ENCODE results near the gene WDR87.
"Not testable (repeated sequence)": the region's sequence is repeated elsewhere in the genome, so short reads cannot be mapped to it uniquely, and the experiment has no call there.

The WDR87 gene

DNA sequence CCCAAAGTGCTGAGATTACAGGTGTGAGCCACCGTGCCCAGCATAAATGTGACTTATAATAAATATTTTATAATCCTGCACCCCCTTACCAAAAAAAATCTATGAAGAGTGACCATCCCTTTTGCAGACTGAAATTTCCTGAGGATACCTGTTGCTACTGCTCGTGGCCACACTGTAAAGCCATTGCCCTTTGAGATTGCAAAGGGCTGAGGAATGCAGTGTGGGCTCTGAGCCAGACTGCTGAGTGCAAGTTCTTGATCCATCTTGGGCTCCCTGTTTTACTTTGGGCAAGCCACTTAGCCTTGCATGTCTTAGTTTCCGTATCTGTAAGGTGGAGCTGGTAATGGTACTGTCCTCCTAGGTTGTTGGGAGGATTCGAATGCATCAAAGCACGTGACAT, 24.0 kb upstream of the WDR87 start:
- DNase-seq = no peak

GRCh38 chr19:37929355-37929923, 23.0 kb upstream of the WDR87 start:
- DNase-seq = no peak

- no peak for DNase-seq
Measured at GRCh38 chr19:37928527-37929286, 22.3 kb upstream of the WDR87 start.

- DNase-seq = no peak
Measured at GRCh38 chr19:37926711-37927110, 20.3 kb upstream of the WDR87 start.

GRCh38 chr19:37926255-37926654, 19.9 kb upstream of the WDR87 start:
- no peak for DNase-seq

GRCh38 chr19:37925212-37925611, 18.8 kb upstream of the WDR87 start:
- DNase-seq = no peak

- DNase-seq = not testable (repeated sequence)
Measured at GRCh38 chr19:37924573-37924972, 18.2 kb upstream of the WDR87 start.

DNA sequence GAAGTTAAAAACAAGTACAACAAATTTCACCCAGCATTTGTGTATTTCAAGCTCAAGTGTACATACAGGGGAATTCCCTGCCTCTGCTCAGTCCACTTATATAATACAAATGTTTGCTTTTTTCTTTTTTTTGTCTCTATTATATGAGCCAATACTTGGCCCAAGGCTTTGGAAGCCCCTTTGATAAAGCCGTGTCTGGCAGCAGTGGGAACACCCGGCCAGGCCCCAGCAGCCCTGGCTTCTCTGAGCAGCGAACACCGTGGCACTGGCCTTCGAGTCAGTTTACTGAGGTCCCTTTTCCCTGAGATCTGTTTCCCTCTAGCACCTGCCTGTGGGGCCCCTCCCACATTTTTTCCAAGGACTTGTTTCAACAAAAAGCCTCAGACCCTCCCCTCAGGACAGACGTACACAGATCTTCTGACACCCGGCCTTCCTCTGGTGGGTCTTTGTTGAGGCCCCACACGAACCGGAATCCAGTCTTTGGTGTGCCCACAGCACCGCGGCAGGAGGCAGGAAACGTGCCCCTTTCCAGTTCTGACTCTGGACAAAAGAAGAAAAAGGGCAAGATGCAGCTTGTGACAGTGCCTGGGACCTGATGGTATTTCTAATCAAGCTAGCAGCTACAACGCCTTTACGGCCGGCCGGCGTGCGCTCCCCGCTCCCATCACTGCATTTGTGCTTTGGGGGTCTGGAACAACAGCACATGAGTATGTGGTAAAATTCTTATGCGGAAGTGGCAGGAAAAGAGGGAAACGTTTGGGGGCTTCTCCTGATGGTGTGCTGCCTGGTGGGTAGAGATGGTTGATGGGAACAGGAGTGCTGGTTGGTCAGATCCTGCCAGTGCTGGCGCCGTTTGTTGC, 14.4 kb upstream of the WDR87 start:
- no peak for DNase-seq

DNA sequence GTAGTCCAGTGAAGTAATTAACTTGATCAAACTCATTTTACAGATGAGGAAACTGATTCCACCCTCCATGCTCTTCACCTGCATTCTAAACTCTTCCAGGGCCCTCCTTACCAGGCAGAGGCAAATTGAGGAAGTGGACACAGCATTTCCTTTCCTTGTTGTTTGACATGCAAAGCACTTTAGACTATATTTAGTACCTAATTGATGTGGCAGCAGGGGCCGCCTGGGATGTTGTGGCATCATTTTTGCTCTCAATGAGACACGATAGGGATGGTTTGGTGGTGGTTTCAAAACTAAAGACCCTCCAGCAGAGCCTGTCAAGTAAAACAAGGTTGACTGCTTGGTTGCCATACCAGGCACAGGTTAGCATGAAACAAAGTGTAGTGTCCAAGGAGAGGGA, 8.5 kb upstream of the WDR87 start:
- no peak for DNase-seq

DNA sequence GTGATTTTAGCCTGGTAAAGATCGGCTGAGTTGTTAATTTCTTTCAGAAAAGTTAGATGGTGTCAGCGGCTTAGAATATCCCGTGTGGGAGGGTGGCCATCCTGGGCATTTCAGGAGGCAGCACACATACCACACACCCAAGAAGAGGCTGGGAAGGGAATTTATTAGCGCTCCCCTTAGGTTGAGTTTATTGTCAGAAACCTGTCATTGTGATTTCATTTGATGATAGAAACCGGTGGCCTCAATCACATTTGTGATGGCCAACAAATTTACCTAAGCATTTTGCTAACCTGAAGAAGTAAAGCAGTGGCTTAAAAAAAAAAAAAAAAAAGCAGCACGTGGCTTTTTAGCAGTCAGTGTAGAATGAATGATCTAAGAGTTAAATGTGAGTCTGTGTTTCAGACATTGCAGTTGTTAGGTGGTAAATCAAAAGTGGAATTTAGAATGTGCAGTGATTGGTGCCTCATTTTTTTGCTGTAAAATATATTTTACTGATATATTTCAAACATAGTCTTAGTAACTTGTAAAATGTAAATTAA, 3.3 kb upstream of the WDR87 start:
- no peak for DNase-seq

DNA sequence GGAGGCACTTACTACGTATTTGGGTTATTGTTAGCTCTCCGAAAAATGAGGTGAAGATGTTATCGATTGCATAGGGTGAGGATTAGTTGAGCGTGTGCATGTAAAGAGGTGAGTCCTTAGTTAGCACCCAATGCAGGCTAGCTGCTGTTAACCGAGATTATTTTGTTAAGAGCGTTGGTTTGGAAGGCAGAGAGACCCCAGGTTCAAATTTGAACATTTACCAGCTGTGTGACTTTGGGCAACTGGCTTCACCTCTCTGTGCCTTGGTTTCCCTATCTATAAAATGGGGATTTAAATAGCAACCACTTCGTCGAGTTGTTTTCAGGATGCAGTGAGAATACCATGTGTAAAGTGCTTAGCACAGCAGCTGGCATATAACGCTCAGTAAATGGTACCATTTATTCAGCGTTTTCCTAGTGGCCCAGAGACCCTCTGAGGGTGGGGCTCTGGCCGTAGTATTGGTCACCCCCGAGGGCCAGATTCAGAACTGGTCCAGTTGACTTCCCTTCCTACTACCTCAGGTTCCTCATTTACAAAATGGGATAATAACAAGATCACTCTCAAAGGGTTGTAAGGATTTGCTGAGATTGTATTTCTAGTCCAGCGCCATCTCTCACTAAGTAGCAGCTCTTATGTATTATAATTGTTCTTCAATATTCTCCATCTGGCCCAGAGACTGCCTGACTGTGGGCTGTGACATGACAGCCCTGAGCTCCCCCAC, 1.5 kb upstream of the WDR87 start:
- no peak for DNase-seq

DNA sequence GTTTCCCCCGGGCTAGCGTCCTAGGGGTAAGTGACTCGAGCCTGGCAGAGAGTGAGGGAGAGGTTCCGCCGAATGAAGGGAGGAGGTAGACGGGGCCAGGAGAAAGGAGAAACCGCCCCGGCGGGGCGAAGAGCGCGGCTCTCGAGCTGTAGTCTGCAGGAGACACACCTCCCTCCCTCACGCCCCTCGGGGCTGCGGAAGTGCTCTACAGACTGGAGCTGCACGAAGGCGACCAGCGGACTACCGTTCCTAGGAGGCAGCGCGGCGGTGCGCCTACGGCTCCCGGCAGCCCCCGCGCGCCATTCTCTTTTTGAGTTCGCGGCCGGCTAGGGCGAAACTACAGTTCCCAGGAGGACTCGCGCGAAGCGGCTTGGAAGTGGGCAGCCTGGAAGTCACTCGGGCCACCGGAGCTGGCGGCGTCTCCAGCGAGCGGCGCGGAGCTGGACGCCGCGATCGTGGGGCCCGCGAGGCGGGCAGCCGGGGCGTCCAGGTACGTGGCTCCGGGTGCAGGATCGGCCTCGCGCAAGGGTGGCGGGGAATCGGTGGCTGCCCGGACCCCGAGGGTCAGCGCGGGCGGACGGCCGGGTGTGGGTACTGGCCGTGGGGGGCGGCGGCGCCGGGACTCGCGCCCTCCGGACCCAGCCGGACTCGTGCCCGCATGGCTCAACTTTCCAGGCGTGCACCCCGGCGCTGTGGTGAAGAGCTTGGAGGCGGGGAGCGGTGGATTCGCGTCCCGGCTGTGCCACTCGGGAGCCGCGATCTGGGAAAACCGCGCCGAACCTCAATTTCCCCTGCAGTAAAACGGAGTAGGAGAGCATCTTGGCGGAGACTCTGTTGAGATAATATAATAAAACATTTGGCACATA, 708 bp upstream of the WDR87 start, which contains the start of gene SIPA1L3:
TSS of gene SIPA1L3 (plus strand) at position 340 of the 866 bp plus-strand sequence. CDS start 174,358 bp downstream, outside the sequence.
- peak; percentile 96 for DNase-seq

GRCh38 chr19:37903096-37903495, 3.3 kb downstream of the WDR87 start:
- no peak for DNase-seq

DNA sequence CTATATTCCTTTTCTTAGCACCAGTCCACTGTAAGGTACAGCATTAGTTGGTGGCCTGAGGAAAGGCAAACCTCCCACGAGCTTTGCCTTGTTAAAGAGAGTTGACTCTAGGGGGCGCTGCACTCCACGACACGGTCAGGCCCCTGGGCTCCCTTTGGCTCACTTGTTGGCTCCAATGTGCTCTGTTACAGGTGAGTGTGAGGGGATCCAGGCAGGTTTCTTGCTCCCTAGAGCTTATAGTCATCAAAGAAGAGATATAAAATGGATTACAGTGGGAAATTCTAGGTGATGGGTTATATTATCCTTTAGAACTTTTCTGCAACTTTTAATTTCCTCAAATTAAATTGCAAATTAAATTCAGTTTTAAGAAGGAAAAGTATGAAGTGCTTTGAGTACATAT, 3.7 kb downstream of the WDR87 start:
- DNase-seq = peak; percentile 79

DNA sequence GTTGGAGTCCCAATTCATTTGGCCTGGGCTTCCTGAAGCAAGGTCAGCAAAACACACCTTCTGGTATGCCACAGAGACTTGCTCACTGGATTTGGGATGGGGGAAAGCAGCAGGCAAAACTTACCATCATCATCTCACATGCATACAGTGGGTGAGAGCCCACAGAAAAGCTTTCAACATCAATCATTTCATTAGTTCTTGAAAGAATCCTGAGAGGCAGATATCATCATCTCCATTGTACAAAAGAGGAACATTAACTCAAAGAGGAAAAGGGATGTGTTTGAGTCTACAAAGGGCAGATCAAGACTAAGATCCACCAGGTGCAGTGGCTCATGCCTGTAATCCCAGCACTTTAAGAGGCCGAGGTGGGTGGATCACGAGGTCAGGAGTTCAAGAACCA, 6.4 kb downstream of the WDR87 start:
- no peak for DNase-seq

- no peak for DNase-seq
Measured at GRCh38 chr19:37899453-37899852, 6.9 kb downstream of the WDR87 start.

DNA sequence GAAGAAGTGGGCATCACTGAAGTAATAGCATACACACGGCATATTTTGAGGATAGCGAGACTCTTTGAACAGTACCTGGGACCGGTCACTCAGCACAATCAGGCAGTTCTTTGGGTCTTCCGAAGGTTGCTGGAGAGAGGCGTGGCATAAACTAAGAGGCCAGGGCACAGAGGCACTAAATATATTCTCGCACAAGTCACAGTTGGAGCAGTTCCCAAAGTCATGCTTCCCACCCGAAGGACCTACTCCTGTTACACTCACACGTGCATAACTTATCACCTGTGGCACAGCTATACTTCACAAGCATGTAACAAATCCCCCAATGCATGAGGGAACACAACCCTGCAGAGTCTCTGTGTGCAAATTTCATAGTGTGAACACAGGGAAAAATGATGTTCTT, 10.2 kb downstream of the WDR87 start:
- DNase-seq = no peak

DNA sequence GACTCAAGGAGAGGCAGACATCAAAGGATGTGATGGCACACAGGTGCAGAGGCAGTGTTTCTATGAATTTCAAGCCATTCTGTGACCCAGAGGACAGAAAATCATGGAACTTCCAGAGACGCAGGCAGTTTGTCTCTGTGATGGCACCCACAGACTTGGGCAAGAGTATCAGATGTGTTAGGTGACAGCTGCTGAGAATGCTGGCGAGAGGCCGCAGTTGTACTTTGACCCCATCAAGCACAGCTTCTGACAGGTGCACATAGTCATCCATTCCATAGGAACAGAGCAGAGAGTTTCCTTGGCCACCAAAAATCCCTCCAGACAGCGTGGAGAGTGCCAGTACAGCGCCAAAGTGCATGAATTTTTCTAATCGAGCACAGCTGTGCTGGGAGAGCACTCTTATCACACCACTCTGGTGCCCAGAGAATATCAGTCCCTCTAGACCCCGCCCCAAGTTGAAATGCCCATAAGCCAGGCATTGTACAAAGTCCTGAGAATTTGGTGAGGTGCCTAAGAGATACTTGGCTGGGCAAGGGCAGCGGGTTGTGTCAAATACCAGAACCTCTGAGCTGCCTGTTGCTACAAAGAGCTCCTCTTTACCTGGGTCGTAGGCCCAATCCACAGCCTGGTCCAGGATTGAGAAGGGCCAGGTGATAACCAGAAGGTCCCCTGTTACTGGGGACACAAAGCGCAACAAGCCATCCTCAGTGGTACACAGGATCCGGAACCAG, 12.4 kb downstream of the WDR87 start:
- no peak for DNase-seq

DNA sequence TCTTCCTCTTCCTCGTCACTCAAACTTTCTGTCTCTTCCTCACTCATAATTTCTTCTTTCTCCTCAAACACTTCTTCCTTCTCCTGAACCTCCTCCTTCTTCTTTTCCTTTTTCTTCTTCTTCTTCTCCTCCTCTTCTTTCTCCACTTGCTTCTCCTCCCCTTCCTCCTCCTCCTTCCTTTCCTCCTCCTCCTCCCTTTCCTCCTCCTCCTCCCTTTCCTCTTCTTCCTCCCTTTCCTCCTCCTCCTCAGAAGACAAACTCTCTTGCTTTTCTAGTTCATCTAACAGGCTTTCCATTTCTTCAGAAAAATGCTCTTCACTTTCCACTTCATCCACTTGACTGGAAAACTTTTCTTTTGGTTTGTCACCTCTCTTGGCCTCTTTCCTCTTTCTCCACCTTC, 19.8 kb downstream of the WDR87 start:
- DNase-seq = no peak

DNA sequence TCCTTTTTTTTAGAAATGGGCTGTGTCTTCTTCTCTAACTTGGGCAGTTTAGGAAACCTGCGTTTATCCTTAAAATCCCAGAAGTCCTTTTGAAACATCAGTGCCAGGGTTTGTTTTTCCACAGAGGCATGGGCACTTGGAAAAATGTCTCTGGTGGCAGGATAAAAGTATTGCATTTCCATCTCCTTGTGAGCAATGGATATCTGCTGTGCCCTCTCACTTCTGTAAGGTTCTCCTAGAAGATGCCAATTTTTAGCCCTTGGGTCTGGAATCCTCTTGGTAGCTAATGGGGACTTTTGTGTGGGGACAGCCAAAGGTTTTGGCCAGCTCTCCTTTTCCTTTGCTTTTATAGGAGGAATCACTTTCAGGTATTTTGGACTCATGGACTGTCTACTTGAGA, 21.0 kb downstream of the WDR87 start:
- no peak for DNase-seq

GRCh38 chr19:37877147-37877546, 29.2 kb downstream of the WDR87 start:
- DNase-seq = no peak

Data from right forelimb (tissue), 1 donor.